D721Med (cell line): ENCODE data around the gene TTPAL.

Experiments used
- DNase-seq: peaks from one replicate; pipeline ENCODE4 v3.0.0; 2011; ENCODE audit warnings: low spot score; ENCODE audit not compliant: insufficient read length
- FAIRE-seq: peaks from 2 replicates; lab custom pipeline; 2011; peaks lifted over from hg19 to GRCh38; lab: Jason Lieb, UNC
- CTCF ChIP-seq: IDR thresholded peaks from 2 replicates; pipeline ENCODE4 v1.5.1; 2012; ENCODE audit warnings: mild to moderate bottlenecking, control low read depth; ENCODE audit not compliant: insufficient read depth; ENCODE audit errors: missing control alignments

Gene TTPAL

GRCh38 chr20:44433751-44434538, 41.7 kb upstream of the TTPAL start:
- no peak for DNase-seq
- TF ChIP-seq CTCF, result no peak
- no peak for FAIRE-seq

- no peak for TF ChIP-seq CTCF
- FAIRE-seq (no peak), DNase-seq (no peak)
These were observed 39.9 kb upstream of the TTPAL start for GRCh38 chr20:44435630-44436335.

GRCh38 chr20:44436393-44436792, 39.3 kb upstream of the TTPAL start:
- FAIRE-seq, result no peak
- no peak for DNase-seq
- no peak for TF ChIP-seq CTCF

- TF ChIP-seq CTCF, result no peak
- FAIRE-seq, result no peak
- DNase-seq, result no peak
These were observed 38.2 kb upstream of the TTPAL start for GRCh38 chr20:44437497-44437896.

- DNase-seq (no peak), FAIRE-seq (no peak)
- no peak for TF ChIP-seq CTCF
These were observed 36.9 kb upstream of the TTPAL start for GRCh38 chr20:44438782-44439181.

- no peak for FAIRE-seq
- DNase-seq, result no peak
- no peak for TF ChIP-seq CTCF
These were observed 36.4 kb upstream of the TTPAL start for GRCh38 chr20:44439318-44439717.
